ENCODE measurements around the gene CAMTA1.

DNA sequence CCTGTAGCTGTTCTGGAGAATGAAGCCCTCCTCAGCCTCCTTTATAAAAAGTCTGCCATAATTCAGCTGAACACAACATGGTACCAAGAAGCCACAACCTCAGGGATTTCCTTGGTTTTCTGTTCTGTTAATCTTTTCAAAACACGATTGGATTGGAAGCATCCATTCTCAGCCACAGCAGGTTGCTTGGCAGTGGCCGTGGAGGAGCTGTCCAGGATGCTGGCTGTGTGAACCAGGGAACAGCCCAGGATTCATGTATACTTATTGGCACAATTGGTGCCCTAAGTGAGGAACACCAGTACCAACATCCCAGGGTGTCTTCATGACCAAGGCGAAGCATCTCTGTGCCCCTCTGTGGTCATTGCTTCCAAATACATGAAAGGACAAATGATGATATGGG lies 393.5 kb downstream of the CAMTA1 start:
- TF ChIP-seq, protein P1, sequence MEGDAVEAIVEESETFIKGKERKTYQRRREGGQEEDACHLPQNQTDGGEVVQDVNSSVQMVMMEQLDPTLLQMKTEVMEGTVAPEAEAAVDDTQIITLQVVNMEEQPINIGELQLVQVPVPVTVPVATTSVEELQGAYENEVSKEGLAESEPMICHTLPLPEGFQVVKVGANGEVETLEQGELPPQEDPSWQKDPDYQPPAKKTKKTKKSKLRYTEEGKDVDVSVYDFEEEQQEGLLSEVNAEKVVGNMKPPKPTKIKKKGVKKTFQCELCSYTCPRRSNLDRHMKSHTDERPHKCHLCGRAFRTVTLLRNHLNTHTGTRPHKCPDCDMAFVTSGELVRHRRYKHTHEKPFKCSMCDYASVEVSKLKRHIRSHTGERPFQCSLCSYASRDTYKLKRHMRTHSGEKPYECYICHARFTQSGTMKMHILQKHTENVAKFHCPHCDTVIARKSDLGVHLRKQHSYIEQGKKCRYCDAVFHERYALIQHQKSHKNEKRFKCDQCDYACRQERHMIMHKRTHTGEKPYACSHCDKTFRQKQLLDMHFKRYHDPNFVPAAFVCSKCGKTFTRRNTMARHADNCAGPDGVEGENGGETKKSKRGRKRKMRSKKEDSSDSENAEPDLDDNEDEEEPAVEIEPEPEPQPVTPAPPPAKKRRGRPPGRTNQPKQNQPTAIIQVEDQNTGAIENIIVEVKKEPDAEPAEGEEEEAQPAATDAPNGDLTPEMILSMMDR (IDR thresholded peaks at IDR 0.05; ENCODE audit: poor library complexity, severe bottlenecking): no peak
- TF ChIP-seq RAD21 (conservative IDR thresholded peaks at IDR 0.05) (no peak), POLR2AphosphoS5 (IDR thresholded peaks at IDR 0.05) (no peak), EP300 (conservative IDR thresholded peaks at IDR 0.05; ENCODE audit: poor library complexity, severe bottlenecking) (no peak), TAF1 (IDR thresholded peaks at IDR 0.05; ENCODE audit: low read depth) (no peak), SMC3 (conservative IDR thresholded peaks at IDR 0.05; ENCODE audit: poor library complexity) (no peak), EZH2 (IDR thresholded peaks at IDR 0.05; ENCODE audit: borderline replicate concordance, insufficient read depth, low read length, poor library complexity, severe bottlenecking) (no peak)
- TF ChIP-seq, protein P2, sequence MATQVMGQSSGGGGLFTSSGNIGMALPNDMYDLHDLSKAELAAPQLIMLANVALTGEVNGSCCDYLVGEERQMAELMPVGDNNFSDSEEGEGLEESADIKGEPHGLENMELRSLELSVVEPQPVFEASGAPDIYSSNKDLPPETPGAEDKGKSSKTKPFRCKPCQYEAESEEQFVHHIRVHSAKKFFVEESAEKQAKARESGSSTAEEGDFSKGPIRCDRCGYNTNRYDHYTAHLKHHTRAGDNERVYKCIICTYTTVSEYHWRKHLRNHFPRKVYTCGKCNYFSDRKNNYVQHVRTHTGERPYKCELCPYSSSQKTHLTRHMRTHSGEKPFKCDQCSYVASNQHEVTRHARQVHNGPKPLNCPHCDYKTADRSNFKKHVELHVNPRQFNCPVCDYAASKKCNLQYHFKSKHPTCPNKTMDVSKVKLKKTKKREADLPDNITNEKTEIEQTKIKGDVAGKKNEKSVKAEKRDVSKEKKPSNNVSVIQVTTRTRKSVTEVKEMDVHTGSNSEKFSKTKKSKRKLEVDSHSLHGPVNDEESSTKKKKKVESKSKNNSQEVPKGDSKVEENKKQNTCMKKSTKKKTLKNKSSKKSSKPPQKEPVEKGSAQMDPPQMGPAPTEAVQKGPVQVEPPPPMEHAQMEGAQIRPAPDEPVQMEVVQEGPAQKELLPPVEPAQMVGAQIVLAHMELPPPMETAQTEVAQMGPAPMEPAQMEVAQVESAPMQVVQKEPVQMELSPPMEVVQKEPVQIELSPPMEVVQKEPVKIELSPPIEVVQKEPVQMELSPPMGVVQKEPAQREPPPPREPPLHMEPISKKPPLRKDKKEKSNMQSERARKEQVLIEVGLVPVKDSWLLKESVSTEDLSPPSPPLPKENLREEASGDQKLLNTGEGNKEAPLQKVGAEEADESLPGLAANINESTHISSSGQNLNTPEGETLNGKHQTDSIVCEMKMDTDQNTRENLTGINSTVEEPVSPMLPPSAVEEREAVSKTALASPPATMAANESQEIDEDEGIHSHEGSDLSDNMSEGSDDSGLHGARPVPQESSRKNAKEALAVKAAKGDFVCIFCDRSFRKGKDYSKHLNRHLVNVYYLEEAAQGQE (IDR thresholded peaks at IDR 0.05; ENCODE audit: borderline replicate concordance): no peak

Measured in neural cell (in vitro differentiated cells).